ENCODE results near the gene RAPGEF6.
A peak's percentile ranks its signal among the peaks of the same experiment; 100 is the strongest.
"Not testable (repeated sequence)": the region's sequence is repeated elsewhere in the genome, so short reads cannot be mapped to it uniquely, and the experiment has no call there.

Gene RAPGEF6

DNA sequence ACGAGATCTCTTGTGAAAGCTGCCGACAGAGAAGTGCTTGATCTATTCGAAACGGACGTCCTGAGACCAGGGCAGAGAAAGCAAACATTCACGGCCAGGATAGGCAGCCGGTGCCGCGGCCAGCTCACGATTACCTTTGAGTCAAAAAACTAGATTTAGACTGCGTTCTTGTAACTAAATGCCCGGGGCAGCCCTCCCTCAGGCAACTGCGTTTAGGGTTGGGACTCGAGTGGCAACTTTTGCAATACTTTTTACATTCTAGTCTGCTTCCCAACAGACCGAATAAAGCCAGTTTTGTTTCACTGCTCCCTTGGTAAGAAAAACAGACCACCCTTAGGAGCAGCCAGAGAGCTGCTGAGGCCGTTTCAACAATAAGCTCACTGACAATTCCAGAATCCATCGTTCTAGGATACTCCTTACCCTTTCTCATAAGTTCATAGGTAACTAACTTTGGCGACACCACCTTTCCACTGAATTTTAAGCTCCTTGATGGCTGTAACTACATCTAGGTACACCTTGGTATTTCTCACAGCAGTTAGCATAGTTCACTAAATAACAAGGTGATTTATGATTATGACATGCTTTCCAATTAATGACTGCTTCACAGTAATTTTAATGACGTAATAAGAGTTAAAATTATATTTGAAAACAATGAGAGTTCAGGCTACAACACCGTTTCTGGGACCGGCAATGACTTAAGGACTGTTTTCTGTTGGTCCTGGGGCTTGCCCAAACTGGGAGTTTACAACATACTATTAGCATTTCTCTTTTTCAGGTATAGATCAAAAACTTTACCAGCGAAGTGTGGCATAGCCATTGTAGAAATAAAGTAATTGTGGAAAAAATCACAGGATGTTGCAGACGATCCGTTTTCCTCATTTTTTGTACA is 899 bp upstream of the RAPGEF6 start:
- peaks cover 9% of the 10 kb centered on the region for H3K4me1 ChIP-seq (ENCODE audit: control insufficient read depth, insufficient read depth, low read length)
- H3K27ac ChIP-seq (ENCODE audit: low read depth, low read length): peak overlapping the region; percentile 98

DNA sequence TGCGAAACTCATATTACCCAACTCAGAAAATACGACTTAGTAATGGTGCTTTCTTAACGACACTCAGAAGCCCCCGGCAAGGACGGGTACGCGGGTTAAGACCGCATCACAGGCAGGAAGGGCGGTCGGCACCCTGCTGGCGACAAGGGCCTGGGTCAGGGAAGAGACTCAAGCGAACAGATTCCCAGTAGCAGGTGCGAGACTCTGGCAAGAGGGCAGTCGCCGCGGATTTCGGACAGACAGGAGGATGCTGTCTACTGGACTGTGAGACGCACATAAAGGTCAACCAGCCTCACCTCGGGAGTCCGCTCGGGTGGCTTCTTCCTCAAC is 398 bp downstream of the RAPGEF6 start:
- Histone ChIP-seq H3K27ac (ENCODE audit: low read depth, low read length) (peak overlapping the region; percentile 98), H3K36me3 (ENCODE audit: control insufficient read depth, insufficient read depth, low read length) (no peaks in the 10 kb centered on the region), H3K4me1 (ENCODE audit: control insufficient read depth, insufficient read depth, low read length) (peaks cover 9% of the 10 kb centered on the region)

More for the DNA sequence above, 899 bp upstream of the RAPGEF6 start:
- Histone ChIP-seq H3K27me3 (ENCODE audit: control insufficient read depth, insufficient read depth, low read length) (no peaks in the 10 kb centered on the region), H3K4me3 (ENCODE audit: low read length) (peak overlapping the region; percentile 94), H3K9ac (ENCODE audit: low read length) (peak overlapping the region; percentile 96), H3K36me3 (ENCODE audit: control insufficient read depth, insufficient read depth, low read length) (no peaks in the 10 kb centered on the region)

DNA sequence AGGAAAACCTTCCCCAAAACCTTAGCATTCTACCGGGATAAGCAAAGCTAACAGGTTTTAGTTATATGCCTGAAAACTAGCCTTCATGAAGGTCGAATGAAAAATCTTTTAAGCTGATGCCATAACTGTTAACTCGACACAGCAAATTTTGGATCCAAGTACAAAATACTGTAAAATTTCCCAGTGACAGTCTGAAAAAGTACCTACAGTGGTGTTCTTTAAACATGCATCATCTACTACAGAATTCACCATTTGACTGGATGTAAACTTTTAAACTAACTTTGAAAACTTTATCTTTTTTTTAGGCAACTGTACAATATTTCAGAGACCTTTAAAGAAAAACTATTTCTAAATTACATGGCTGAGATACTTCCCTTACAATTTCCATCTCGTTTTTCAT is 791 bp downstream of the RAPGEF6 start:
- Histone ChIP-seq H3K27ac (ENCODE audit: low read depth, low read length) (peak overlapping the region; percentile 98), H3K9ac (ENCODE audit: low read length) (no peak overlapping the region), H3K27me3 (ENCODE audit: control insufficient read depth, insufficient read depth, low read length) (no peaks in the 10 kb centered on the region), H3K4me3 (ENCODE audit: low read length) (peak overlapping the region; percentile 94), H3K36me3 (ENCODE audit: control insufficient read depth, insufficient read depth, low read length) (no peaks in the 10 kb centered on the region), H3K4me1 (ENCODE audit: control insufficient read depth, insufficient read depth, low read length) (peaks cover 9% of the 10 kb centered on the region)

More for the DNA sequence above, 398 bp downstream of the RAPGEF6 start:
- Histone ChIP-seq H3K9ac (ENCODE audit: low read length) (peak overlapping the region; percentile 93), H3K4me3 (ENCODE audit: low read length) (peak overlapping the region; percentile 94), H3K27me3 (ENCODE audit: control insufficient read depth, insufficient read depth, low read length) (no peaks in the 10 kb centered on the region)

DNA sequence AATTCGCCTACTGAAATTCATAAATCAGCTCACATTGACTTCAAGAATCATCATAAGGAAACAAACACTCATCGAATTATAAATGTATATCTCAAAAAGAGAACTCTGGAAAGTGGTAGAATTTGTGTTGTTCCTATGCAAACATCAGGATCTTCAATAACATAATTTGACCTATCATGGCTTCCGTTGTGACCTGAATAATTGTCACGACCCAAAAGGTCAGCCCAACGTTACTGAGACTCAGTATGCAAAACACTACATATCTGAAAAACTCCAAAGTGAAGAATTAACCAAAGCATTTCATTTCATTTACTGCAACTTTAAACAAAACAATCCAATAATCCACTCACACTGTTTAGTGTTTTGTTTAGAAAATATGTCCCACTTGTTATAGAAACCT is 1.2 kb downstream of the RAPGEF6 start:
- Histone ChIP-seq H3K27ac (ENCODE audit: low read depth, low read length) (no peak overlapping the region), H3K36me3 (ENCODE audit: control insufficient read depth, insufficient read depth, low read length) (no peaks in the 10 kb centered on the region), H3K4me3 (ENCODE audit: low read length) (peak overlapping the region; percentile 94), H3K27me3 (ENCODE audit: control insufficient read depth, insufficient read depth, low read length) (no peaks in the 10 kb centered on the region), H3K4me1 (ENCODE audit: control insufficient read depth, insufficient read depth, low read length) (peaks cover 9% of the 10 kb centered on the region), H3K9ac (ENCODE audit: low read length) (no peak overlapping the region)

DNA sequence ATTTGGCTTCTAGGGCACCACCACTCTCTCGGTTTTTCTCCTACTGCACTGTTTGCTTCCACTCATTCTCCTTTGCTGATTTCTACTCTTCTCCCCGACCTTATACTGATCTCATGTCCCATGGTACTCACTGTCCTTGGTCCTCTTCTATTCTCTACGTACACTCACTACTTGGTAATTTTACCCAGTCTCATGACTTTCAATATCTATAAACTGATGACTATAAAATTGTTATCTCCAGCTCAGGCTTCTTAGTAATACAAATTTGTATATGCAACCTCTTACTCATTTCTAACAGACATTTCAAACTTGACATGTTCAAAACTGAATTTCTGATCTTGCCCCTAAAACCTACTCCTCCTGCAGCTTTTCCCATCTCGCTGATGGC is 4.1 kb downstream of the RAPGEF6 start:
- no peak overlapping the region for H3K9ac ChIP-seq (ENCODE audit: low read length)
- no peak overlapping the region for H3K27ac ChIP-seq (ENCODE audit: low read depth, low read length)
- no peaks in the 10 kb centered on the region for H3K36me3 ChIP-seq (ENCODE audit: control insufficient read depth, insufficient read depth, low read length)
- no peak overlapping the region for H3K4me3 ChIP-seq (ENCODE audit: low read length)
- no peaks in the 10 kb centered on the region for H3K27me3 ChIP-seq (ENCODE audit: control insufficient read depth, insufficient read depth, low read length)
- peaks cover 5% of the 10 kb centered on the region for H3K4me1 ChIP-seq (ENCODE audit: control insufficient read depth, insufficient read depth, low read length)

DNA sequence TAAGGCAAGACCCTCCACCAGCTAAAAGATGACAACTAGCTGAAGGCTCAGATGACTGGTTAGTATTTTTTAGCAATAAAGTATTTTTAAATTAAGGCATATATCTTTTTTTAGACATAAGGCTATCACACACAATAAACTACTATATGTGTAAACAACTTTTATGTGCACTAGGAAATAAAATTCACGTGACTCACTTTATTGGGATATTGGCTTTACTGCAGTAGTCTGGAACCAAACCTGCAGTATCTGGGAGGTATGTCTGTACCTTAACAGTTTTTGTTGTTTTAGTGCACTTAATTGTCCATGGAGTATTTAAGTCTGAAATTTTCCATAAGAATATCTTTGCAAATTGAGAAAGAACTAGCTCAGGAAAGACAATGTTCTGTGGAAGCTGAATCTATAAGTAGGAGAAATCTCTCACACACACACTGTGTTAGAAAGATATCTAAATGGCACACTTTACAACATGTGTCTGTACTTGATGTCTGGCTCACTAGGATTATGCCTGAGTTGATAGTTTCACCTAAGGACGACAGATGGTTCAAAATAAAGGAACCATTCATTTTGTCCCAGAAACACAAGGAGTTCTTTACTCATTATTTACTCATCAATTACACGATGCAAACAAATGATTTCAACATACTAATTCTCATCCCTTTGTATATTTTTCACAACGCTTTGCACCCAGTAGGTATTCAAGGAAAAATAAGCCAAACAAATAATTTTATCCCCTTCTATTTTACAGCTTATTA is 4.6 kb downstream of the RAPGEF6 start:
- Histone ChIP-seq H3K9ac (ENCODE audit: low read length) (no peak overlapping the region), H3K27ac (ENCODE audit: low read depth, low read length) (no peak overlapping the region), H3K4me3 (ENCODE audit: low read length) (no peak overlapping the region), H3K4me1 (ENCODE audit: control insufficient read depth, insufficient read depth, low read length) (peaks cover 3% of the 10 kb centered on the region), H3K36me3 (ENCODE audit: control insufficient read depth, insufficient read depth, low read length) (no peaks in the 10 kb centered on the region), H3K27me3 (ENCODE audit: control insufficient read depth, insufficient read depth, low read length) (no peaks in the 10 kb centered on the region)

DNA sequence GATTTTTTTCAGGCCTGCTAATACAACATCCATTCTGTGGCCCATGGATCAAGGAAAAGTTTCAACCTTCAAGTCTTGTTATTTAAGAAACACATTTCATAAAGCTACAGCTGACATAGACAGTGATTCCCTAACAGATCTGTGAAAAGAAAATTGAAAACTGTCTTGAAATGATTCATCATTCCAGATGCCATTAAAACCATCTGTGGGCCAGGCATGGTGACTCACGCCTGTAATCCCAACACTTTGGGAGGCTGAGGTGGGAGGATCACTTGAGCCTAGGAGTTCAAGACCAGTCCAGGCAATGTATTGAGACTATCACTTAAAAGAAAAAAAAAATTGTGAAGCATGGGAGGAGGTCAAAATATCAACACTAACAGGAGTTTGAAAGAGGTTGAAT is 6.0 kb downstream of the RAPGEF6 start:
- no peak overlapping the region for H3K9ac ChIP-seq (ENCODE audit: low read length)
- no peaks in the 10 kb centered on the region for H3K36me3 ChIP-seq (ENCODE audit: control insufficient read depth, insufficient read depth, low read length)
- no peak overlapping the region for H3K4me3 ChIP-seq (ENCODE audit: low read length)
- no peak overlapping the region for H3K27ac ChIP-seq (ENCODE audit: low read depth, low read length)
- H3K4me1 ChIP-seq (ENCODE audit: control insufficient read depth, insufficient read depth, low read length): peaks cover under 1% of the 10 kb centered on the region
- no peaks in the 10 kb centered on the region for H3K27me3 ChIP-seq (ENCODE audit: control insufficient read depth, insufficient read depth, low read length)

DNA sequence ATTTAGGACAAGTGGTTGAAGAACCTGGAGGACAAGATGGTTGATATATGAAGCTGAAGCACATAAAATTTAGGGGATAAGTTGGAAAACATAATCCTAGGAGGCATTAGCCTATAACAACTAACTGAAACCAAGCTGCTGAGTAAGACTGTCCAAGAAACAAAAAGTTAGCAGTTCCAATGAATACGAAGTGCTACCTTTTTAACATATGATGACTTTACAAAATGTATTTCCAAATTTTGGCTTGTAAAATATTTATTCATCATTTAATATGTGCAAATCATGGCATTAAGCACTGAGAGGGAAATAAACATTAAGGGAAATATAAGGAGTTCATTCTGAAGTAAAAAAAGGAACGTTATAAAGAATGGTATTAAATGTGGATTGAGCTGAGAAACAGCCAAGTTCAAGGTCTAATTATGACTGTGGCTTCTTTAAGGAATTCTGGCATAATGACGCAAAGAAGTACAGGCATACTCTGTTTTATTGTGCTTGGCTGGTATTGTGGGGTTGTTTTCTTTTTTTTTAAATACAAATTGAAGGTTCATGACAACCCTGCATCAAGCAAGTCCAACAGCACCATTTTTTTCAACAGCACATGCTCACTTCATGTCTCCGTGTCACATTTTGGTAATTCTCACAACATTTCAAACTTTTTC is 7.7 kb downstream of the RAPGEF6 start:
- no peaks in the 10 kb centered on the region for H3K36me3 ChIP-seq (ENCODE audit: control insufficient read depth, insufficient read depth, low read length)
- no peaks in the 10 kb centered on the region for H3K4me1 ChIP-seq (ENCODE audit: control insufficient read depth, insufficient read depth, low read length)
- no peak overlapping the region for H3K4me3 ChIP-seq (ENCODE audit: low read length)
- no peak overlapping the region for H3K27ac ChIP-seq (ENCODE audit: low read depth, low read length)
- no peaks in the 10 kb centered on the region for H3K27me3 ChIP-seq (ENCODE audit: control insufficient read depth, insufficient read depth, low read length)
- no peak overlapping the region for H3K9ac ChIP-seq (ENCODE audit: low read length)

DNA sequence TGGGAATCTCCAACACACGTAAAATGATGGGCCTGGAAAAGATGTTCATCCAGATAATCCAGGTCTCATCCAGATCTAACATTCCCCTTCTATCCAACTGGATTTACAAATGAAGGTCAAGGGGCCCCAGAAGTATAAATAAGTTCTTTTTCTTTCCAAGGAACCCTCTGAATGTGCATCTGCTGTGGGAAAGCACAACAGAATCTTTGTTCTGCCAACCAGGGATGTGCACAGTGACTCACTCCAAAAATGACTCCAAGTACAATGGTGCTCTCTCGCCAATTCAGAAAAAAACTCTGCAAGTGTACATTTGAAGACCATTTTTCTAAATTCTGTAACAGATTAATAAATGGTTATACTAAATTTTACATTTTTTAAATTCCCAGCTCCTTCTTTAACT is 12.4 kb downstream of the RAPGEF6 start:
- Histone ChIP-seq H3K4me3 (ENCODE audit: low read length) (no peak overlapping the region), H3K27me3 (ENCODE audit: control insufficient read depth, insufficient read depth, low read length) (no peaks in the 10 kb centered on the region), H3K4me1 (ENCODE audit: control insufficient read depth, insufficient read depth, low read length) (no peaks in the 10 kb centered on the region), H3K36me3 (ENCODE audit: control insufficient read depth, insufficient read depth, low read length) (no peaks in the 10 kb centered on the region), H3K27ac (ENCODE audit: low read depth, low read length) (no peak overlapping the region), H3K9ac (ENCODE audit: low read length) (no peak overlapping the region)

DNA sequence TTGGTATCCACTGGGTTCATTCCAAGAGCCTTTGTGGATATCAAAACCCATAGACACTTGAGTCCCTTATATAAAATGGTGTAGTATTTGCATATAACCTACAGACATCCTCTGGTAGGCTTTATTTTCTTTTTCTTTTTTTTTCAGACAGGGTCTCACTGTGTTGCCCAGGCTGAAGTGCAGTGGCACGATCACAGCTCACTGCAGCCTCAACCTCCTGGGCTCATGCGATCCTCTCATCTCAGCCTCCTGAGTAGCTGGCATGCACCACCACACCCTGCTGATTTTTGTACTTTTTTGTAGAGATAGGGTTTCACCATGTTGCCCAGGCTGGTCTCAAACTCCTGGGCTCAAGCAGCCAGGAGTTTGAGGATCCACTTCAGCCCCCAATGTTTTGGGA is 13.9 kb downstream of the RAPGEF6 start:
- not testable (repeated sequence) for H3K27ac ChIP-seq (ENCODE audit: low read depth, low read length); H3K27me3 ChIP-seq (ENCODE audit: control insufficient read depth, insufficient read depth, low read length); H3K4me1 ChIP-seq (ENCODE audit: control insufficient read depth, insufficient read depth, low read length)

DNA sequence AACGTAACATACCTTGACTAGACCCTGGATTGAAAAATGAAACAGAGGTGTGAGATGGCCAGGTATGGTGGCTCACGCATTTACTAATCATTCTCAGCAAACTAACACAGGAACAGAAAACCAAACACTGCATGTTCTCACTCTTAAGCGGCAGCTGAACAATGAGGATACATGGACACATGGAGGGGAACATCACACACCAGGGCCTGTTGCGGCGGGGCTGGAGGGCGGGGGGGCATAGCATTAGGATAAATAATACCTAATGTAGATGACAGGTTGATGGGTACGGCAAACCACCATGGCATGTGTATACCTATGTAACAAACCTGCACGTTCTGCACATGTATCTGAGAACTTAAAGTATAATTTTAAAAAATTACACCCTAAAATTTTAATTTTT is 15.9 kb downstream of the RAPGEF6 start:
- no peak overlapping the region for H3K27ac ChIP-seq (ENCODE audit: low read depth, low read length)
- H3K27me3 ChIP-seq (ENCODE audit: control insufficient read depth, insufficient read depth, low read length): no peaks in the 10 kb centered on the region
- no peaks in the 10 kb centered on the region for H3K36me3 ChIP-seq (ENCODE audit: control insufficient read depth, insufficient read depth, low read length)
- no peak overlapping the region for H3K9ac ChIP-seq (ENCODE audit: low read length)
- H3K4me1 ChIP-seq (ENCODE audit: control insufficient read depth, insufficient read depth, low read length): no peaks in the 10 kb centered on the region
- H3K4me3 ChIP-seq (ENCODE audit: low read length): no peak overlapping the region

More for the DNA sequence above, 13.9 kb downstream of the RAPGEF6 start:
- H3K9ac ChIP-seq (ENCODE audit: low read length); H3K36me3 ChIP-seq (ENCODE audit: control insufficient read depth, insufficient read depth, low read length); H3K4me3 ChIP-seq (ENCODE audit: low read length): not testable (repeated sequence)

DNA sequence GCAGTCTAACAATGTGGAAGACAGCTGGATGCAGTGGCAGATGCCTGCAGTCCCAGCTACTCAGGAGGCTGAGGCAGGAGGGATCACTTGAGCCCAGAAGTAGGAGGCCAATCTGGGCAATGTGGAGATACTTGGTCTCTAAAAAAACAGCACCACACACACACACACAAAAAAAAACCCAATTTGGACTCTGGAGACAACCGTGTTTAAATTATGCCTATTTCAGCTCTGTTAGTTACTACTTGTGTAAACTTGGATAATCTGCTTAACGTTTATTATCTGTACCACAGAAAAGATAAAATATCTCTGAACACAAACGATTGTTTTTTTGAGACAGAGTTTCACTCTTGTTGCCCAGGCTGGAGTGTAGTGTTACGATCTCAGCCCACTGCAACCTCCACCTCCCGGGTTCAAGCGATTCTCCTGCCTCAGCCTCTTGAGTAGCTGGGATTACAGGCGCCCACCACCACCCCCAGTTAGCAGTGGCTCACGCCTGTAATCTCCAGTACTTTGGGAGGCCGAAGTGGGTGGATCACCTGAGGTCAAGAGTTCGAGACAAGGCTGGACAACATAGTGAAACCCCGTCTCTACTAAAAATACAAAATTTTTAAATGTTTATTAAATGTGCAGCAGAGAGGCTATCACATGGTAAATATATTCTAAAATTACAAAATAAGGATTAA is 17.7 kb downstream of the RAPGEF6 start:
- Histone ChIP-seq H3K27ac (ENCODE audit: low read depth, low read length) (no peak overlapping the region), H3K4me3 (ENCODE audit: low read length) (no peak overlapping the region), H3K27me3 (ENCODE audit: control insufficient read depth, insufficient read depth, low read length) (no peaks in the 10 kb centered on the region), H3K36me3 (ENCODE audit: control insufficient read depth, insufficient read depth, low read length) (no peaks in the 10 kb centered on the region), H3K4me1 (ENCODE audit: control insufficient read depth, insufficient read depth, low read length) (no peaks in the 10 kb centered on the region), H3K9ac (ENCODE audit: low read length) (no peak overlapping the region)

All from rectal smooth muscle tissue (tissue), 1 donor.